Naive B cell (primary cell): ENCODE results near the gene ATP4B. TPM values are rescaled to one million over a fixed set of nuclear protein-coding genes. Genes with fewer than 3 reads are reported as not detected.

Source experiments
- ATAC-seq, 2 donors: fragments of 150-1000 bp; cut with Tn5 transposase; 2 replicates each; pipeline ENCODE4 v1.10.0; 2021; ENCODE audit warnings: low read depth in 2 of 2, mild to moderate bottlenecking in 2 of 2, moderate library complexity in 2 of 2
- DNase-seq: peaks from one replicate; pipeline ENCODE4 v3.0.0; 2022
- H3K27ac Mint-ChIP-seq, 6 donors: one replicate each; pipeline ENCODE4 v1.8.0; 2020 to 2022; ENCODE audit warnings: mild to moderate bottlenecking in 6 of 6, mixed read lengths in 6 of 6, moderate library complexity in 5 of 6, inconsistent platforms in 2 of 6
- H3K27me3 Mint-ChIP-seq, 3 donors: one replicate each; pipeline ENCODE4 v1.8.0; 2021 to 2022; ENCODE audit warnings: mixed read lengths in 3 of 3, mild to moderate bottlenecking in 1 of 3
- H3K36me3 Mint-ChIP-seq, 2 donors: one replicate each; pipeline ENCODE4 v1.8.0; 2020 to 2022; ENCODE audit warnings: mixed read lengths in 2 of 2, inconsistent platforms in 1 of 2, mild to moderate bottlenecking in 1 of 2
- H3K4me1 Mint-ChIP-seq, 3 donors: one replicate each; pipeline ENCODE4 v1.8.0; 2020 to 2022; ENCODE audit warnings: mixed read lengths in 3 of 3, inconsistent platforms in 1 of 3, mild to moderate bottlenecking in 1 of 3, moderate library complexity in 1 of 3
- H3K4me3 Mint-ChIP-seq, 8 donors: one replicate each; pipeline ENCODE4 v1.8.0; 2020 to 2022; ENCODE audit warnings: mild to moderate bottlenecking in 8 of 8, mixed read lengths in 8 of 8, moderate library complexity in 8 of 8, inconsistent platforms in 2 of 8
- H3K9me3 Mint-ChIP-seq, 7 donors: one replicate each; pipeline ENCODE4 v1.8.0; 2020 to 2022; ENCODE audit warnings: mixed read lengths in 7 of 7, mild to moderate bottlenecking in 5 of 7, inconsistent platforms in 2 of 7, moderate library complexity in 1 of 7
- polyA plus RNA-seq, 6 donors: library from polyadenylated mRNA; unstranded; fragments of 300-500 nt; fragmentation: Illumina TruSeq; gene quantifications; one replicate each; pipeline ENCODE4 v1.2.3, GENCODE V29; 2021; ENCODE audit warnings: low read depth in 6 of 6

Gene ATP4B
- polyA plus RNA-seq, 6 donors from 2014 or later = not detected

- no peaks in the 10 kb centered on the region for H3K27me3 Mint-ChIP-seq
- peaks cover 10 to 21% (median 18%) of the 10 kb centered on the region in 3 donors for H3K4me1 Mint-ChIP-seq
- DNase-seq (no peak), ATAC-seq (no peak)
- no peak overlapping the region for H3K27ac Mint-ChIP-seq
- H3K9me3 Mint-ChIP-seq = no peaks in the 10 kb centered on the region
- H3K36me3 Mint-ChIP-seq = peaks cover 0 to 7% of the 10 kb centered on the region in 2 donors
- no peak overlapping the region for H3K4me3 Mint-ChIP-seq
Observed at GRCh38 chr13:113609616-113610015, 48.4 kb downstream of the ATP4B start.

GRCh38 chr13:113608967-113609533, 48.9 kb downstream of the ATP4B start:
- ATAC-seq = no peak
- Mint-ChIP-seq H3K36me3 (peaks cover 0 to 7% of the 10 kb centered on the region in 2 donors), H3K27ac (peak overlapping the region in 1 of 6 donors; percentile 80)

GRCh38 chr13:113607889-113608635, 49.9 kb downstream of the ATP4B start:
- Mint-ChIP-seq H3K27ac (no peak overlapping the region), H3K4me3 (no peak overlapping the region), H3K27me3 (no peaks in the 10 kb centered on the region), H3K9me3 (no peaks in the 10 kb centered on the region), H3K36me3 (peaks cover 0 to 7% of the 10 kb centered on the region in 2 donors), H3K4me1 (peaks cover 10 to 22% (median 18%) of the 10 kb centered on the region in 3 donors)
- ATAC-seq (no peak), DNase-seq (no peak)

More at GRCh38 chr13:113608967-113609533, 48.9 kb downstream of the ATP4B start:
- peaks cover 10 to 22% (median 18%) of the 10 kb centered on the region in 3 donors for H3K4me1 Mint-ChIP-seq
- H3K9me3 Mint-ChIP-seq = no peaks in the 10 kb centered on the region
- DNase-seq = no peak
- no peak overlapping the region for H3K4me3 Mint-ChIP-seq
- no peaks in the 10 kb centered on the region for H3K27me3 Mint-ChIP-seq

GRCh38 chr13:113607056-113607888, 50.7 kb downstream of the ATP4B start:
- Mint-ChIP-seq H3K4me1 (peaks cover 10 to 25% (median 18%) of the 10 kb centered on the region in 3 donors), H3K27ac (peak overlapping the region in 1 of 6 donors; percentile 41), H3K9me3 (no peaks in the 10 kb centered on the region), H3K27me3 (no peaks in the 10 kb centered on the region), H3K4me3 (peak overlapping the region in 1 of 8 donors; percentile 16), H3K36me3 (peaks cover 0 to 4% of the 10 kb centered on the region in 2 donors)
- DNase-seq (no peak), ATAC-seq (no peak)

- no peaks in the 10 kb centered on the region for H3K36me3 Mint-ChIP-seq
- no peak overlapping the region for H3K4me3 Mint-ChIP-seq
- no peak for DNase-seq
- peaks cover 10 to 32% (median 22%) of the 10 kb centered on the region in 3 donors for H3K4me1 Mint-ChIP-seq
- peak overlapping the region in 1 of 6 donors; percentile 92 for H3K27ac Mint-ChIP-seq
- H3K27me3 Mint-ChIP-seq = no peaks in the 10 kb centered on the region
- ATAC-seq = no peak
- no peaks in the 10 kb centered on the region for H3K9me3 Mint-ChIP-seq
Observed at GRCh38 chr13:113605866-113606438, 52.0 kb downstream of the ATP4B start.

GRCh38 chr13:113605461-113605860, 52.5 kb downstream of the ATP4B start:
- Mint-ChIP-seq H3K4me1 (peaks cover 10 to 31% (median 21%) of the 10 kb centered on the region in 3 donors), H3K36me3 (no peaks in the 10 kb centered on the region), H3K9me3 (no peaks in the 10 kb centered on the region), H3K27me3 (no peaks in the 10 kb centered on the region), H3K4me3 (no peak overlapping the region), H3K27ac (peak overlapping the region in 1 of 6 donors; percentile 92)
- no peak for ATAC-seq
- DNase-seq = no peak

GRCh38 chr13:113604186-113604585, 53.8 kb downstream of the ATP4B start:
- Mint-ChIP-seq H3K4me1 (peaks cover 10 to 31% (median 19%) of the 10 kb centered on the region in 3 donors), H3K27ac (no peak overlapping the region), H3K27me3 (no peaks in the 10 kb centered on the region), H3K9me3 (peaks cover 0 to 4% (median 0%) of the 10 kb centered on the region in 7 donors), H3K36me3 (peaks cover 0 to 10% of the 10 kb centered on the region in 2 donors), H3K4me3 (no peak overlapping the region)
- no peak for ATAC-seq
- no peak for DNase-seq

- Mint-ChIP-seq H3K4me3 (no peak overlapping the region), H3K27ac (peak overlapping the region in 1 of 6 donors; percentile 17), H3K9me3 (peaks cover 0 to 4% (median 0%) of the 10 kb centered on the region in 7 donors), H3K36me3 (peaks cover 6 to 10% of the 10 kb centered on the region in 2 donors), H3K27me3 (no peaks in the 10 kb centered on the region), H3K4me1 (peaks cover 5 to 26% (median 15%) of the 10 kb centered on the region in 3 donors)
- no peak for ATAC-seq
- DNase-seq = no peak
Observed at GRCh38 chr13:113603116-113603710, 54.8 kb downstream of the ATP4B start.

GRCh38 chr13:113602291-113602988, 55.6 kb downstream of the ATP4B start:
- peak overlapping the region in 1 of 8 donors; percentile 15 for H3K4me3 Mint-ChIP-seq
- peaks cover 0 to 4% (median 0%) of the 10 kb centered on the region in 7 donors for H3K9me3 Mint-ChIP-seq
- peaks cover 6 to 10% of the 10 kb centered on the region in 2 donors for H3K36me3 Mint-ChIP-seq
- no peaks in the 10 kb centered on the region for H3K27me3 Mint-ChIP-seq
- DNase-seq = no peak
- ATAC-seq = no peak
- H3K27ac Mint-ChIP-seq = peak overlapping the region in 1 of 6 donors; percentile 17
- peaks cover 5 to 22% (median 11%) of the 10 kb centered on the region in 3 donors for H3K4me1 Mint-ChIP-seq

GRCh38 chr13:113601166-113602070, 56.6 kb downstream of the ATP4B start:
- DNase-seq (no peak), ATAC-seq (no peak)
- peak overlapping the region in 1 of 8 donors; percentile 44 for H3K4me3 Mint-ChIP-seq
- H3K27me3 Mint-ChIP-seq = no peaks in the 10 kb centered on the region
- H3K36me3 Mint-ChIP-seq = peaks cover 6 to 10% of the 10 kb centered on the region in 2 donors
- peaks cover 5 to 20% (median 11%) of the 10 kb centered on the region in 3 donors for H3K4me1 Mint-ChIP-seq
- peak overlapping the region in 3 of 6 donors; percentile 44 to 87 (median 47) for H3K27ac Mint-ChIP-seq
- H3K9me3 Mint-ChIP-seq = peaks cover 0 to 4% (median 0%) of the 10 kb centered on the region in 7 donors

- no peak for ATAC-seq
- Mint-ChIP-seq H3K36me3 (peaks cover 14 to 18% of the 10 kb centered on the region in 2 donors), H3K27ac (peak overlapping the region in 1 of 6 donors; percentile 42), H3K27me3 (no peaks in the 10 kb centered on the region), H3K4me1 (peaks cover 0 to 13% (median 4%) of the 10 kb centered on the region in 3 donors), H3K4me3 (no peak overlapping the region), H3K9me3 (peaks cover 0 to 4% (median 0%) of the 10 kb centered on the region in 7 donors)
- no peak for DNase-seq
Observed at GRCh38 chr13:113599391-113599790, 58.6 kb downstream of the ATP4B start.
